Activated CD8-positive, alpha-beta memory T cell treated with anti-CD3 and anti-CD28 coated beads for 1 hour (primary cell): ENCODE measurements around the gene AGAP1.

Experiments
- DNase-seq, 2 donors: peaks; one replicate each; pipeline ENCODE4 v3.0.0-alpha.2; 2020; ENCODE audit warnings: low read depth in 1 of 2; ENCODE audit errors: extremely low read depth in 1 of 2

Gene AGAP1

GRCh38 chr2:236170590-236171165, 676.8 kb downstream of the AGAP1 start:
- no peak for DNase-seq

- no peak for DNase-seq
Measured at GRCh38 chr2:236171181-236171679, 677.4 kb downstream of the AGAP1 start.

- DNase-seq, result no peak
Measured at GRCh38 chr2:236171680-236172254, 677.9 kb downstream of the AGAP1 start.

- DNase-seq, result no peak
Measured at GRCh38 chr2:236172255-236173035, 678.6 kb downstream of the AGAP1 start.

GRCh38 chr2:236173036-236173728, 679.3 kb downstream of the AGAP1 start:
- DNase-seq, result no peak

GRCh38 chr2:236173729-236174607, 680.1 kb downstream of the AGAP1 start:
- no peak for DNase-seq

- no peak for DNase-seq
Measured at GRCh38 chr2:236175548-236176150, 681.8 kb downstream of the AGAP1 start.

- DNase-seq, result no peak
Measured at GRCh38 chr2:236176417-236176816, 682.6 kb downstream of the AGAP1 start.

DNA sequence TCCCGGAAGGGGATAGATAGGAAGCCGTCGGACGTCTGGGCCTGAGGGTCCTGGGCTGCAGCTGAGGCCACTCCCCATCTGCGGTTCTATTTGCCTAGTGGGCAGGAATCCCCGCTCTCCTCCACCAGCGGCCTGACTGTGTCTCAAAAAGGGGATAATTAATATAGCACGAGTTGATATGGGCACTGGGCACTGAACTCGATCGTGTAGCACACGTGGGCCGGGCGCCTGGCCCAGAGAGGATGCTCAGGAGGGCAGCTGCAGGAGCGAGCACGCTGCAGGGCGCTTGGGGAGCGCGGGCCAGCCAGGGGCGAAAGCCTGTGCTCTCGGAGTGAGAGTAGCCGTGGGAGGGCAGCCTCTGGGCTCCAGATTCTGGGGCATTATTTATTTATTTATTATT, 683.1 kb downstream of the AGAP1 start:
- no peak for DNase-seq

DNA sequence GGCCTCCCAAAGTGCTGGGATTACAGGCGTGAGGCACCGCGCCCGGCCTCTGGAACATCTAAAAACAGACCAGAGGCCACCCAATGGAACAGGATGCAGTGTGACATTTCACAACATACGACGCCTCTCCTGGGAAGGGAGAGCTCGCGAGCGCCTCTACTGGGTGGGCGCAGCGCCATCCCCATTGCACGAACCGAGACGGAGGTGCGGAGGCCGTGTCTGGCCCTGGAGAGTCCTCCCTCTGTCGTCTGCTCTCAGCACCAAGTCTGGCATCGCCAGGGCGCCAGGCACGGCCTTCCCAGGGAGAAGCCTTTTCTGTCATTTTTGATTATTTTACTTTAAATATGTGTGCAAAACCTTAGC, 683.7 kb downstream of the AGAP1 start:
- no peak for DNase-seq

- no peak for DNase-seq
Measured at GRCh38 chr2:236177967-236178889, 684.4 kb downstream of the AGAP1 start.

DNA sequence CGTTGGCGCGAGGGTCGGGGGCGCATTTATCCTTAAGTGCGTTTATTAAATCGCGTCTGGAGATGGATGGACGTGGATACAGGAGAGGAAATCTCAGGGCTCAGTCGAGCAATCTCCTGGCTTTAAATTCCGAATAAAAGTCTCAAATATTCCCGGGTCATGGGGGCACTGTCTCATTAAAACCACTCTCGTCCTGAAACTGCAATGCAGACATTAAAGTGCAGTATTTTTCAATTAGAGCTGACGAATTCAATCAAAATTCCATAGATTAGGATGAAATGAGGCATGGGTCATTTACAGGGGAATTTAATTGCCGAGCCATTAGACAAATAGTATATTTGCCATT, 685.0 kb downstream of the AGAP1 start:
- DNase-seq, result no peak

DNA sequence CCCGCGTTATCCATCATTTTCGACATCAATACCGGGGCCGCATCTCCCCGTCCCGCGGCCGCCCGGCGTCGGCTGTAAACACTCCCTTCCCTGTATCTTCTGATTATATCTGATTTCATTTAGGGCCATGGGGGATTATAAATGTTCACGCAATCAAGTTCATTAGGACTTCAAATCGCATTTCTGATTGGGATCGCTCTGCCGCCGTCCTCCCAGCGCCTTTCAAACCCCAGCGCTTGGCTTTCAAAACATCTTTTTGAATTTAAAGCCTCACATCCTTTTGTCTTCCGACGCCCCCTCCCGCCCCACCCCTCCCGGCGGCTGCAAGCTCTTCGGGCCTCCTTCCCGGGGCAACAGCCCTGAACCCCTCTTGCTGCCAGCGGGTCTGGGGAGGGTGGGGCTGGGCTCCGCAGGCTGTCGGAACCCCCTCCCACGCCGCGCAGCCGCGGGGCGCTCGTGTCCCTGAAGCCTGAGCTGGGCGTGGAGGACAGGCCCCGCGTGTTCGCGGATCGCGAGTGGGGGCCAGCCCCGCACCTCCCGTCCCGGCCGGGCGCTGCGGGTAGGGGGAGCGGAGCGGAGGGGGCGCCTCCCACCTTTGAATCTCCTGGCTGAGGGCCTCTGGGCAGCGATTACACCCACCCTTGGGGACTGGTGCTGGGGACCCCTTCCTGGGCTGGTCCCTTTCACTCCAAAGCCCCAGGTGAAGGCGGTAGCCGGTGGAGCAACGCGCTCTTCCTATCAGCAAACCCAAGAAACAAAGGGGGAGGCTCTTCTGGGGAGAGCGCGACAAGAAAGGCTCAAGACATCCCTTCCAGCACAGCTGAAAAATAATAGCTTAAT, 685.6 kb downstream of the AGAP1 start:
- no peak for DNase-seq

DNA sequence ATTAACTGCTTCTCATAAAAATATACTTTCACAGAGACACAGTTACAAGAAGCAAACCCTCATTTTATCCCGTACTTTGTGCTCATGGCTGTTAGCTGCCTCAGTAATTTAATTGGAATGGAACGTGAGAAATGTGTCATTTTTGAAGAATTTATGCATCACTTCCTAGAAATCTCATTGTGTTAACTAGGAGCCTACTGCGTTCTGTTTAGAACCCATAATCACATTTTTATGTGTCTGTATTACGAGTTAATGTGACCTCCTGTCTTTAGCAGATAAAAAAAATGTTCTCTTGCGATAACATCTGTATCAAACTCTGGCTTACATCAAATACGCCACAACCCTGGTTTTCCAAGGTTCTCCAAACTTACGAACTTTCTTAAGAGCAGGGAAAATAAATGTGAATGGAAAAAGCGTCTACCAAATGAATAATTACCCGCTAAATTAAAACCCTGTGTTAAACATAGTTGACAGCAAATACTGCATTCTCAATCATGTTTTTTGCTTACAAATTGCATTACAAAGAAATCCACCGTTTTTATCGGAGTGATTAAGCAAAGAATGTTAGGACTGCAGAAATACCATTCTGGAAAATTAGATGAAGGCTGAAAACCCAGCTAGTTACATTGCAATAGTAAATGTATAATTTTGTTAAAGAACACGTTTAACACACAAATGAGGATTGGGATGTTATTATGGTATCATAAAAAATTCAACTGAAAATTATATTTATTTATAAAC, 686.4 kb downstream of the AGAP1 start:
- DNase-seq, result no peak

DNA sequence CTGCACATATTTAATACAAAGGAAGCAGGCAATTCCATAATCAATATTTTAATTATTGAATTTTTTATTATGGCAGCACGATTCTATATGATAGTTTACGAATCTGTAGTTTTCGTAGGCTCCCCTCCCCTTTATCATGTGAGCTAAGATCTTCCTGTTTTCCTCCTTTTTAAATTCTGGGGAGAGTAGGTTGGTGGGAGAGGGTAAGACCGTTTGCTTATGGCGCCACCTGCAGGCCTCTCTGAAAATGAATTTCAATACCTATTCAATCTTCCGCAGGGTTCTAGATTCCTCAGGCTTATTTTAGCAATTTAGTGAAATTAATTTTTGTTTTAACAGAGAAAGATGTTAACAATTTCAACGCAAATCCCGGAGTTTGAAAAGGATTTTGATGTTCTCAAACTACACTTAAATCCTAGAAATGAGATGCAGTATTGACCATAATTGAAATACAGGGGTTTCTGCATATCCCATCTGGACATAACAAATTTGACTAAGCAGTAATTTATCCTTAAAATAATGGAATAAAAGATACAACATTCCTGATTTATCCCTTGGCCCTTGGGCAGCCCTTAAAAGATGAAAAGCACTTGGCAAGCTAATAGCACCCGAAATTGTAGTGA, 687.1 kb downstream of the AGAP1 start:
- DNase-seq, result no peak
